A549 (cell line): ENCODE measurements around the gene CNOT6. TPM values are rescaled to one million over a fixed set of nuclear protein-coding genes. Genes with fewer than 3 reads are reported as not detected.

Source experiments
- ATAC-seq, 2 experiments: fragments of 200-7000 bp in 1 of 2; fragments of >200 bp in 1 of 2; cut with Nextera tagmentation in 1 of 2; cut with Tn5 transposase in 1 of 2; 3 replicates each; pipeline versions ENCODE4 v1.8.0 to v1.9.1; 2018 to 2020; ENCODE audit warnings: mild to moderate bottlenecking in 1 of 2, moderate library complexity in 1 of 2
- CTCF ChIA-PET: fragments of 300-600 bp; sonication (Branson Sonifier 250); formaldehyde crosslinking; extraction: SDS; loops from one replicate; lab custom pipeline; 2021; ENCODE audit warnings: antibody characterized with exemption, inconsistent platforms; lab: Yijun Ruan, JAX
- POLR2A ChIA-PET: fragments of 350-600 bp; formaldehyde crosslinking; extraction: SDS; loops from one replicate; lab custom pipeline; 2021; ENCODE audit warnings: antibody characterized with exemption, inconsistent platforms; lab: Yijun Ruan, JAX
- DNase-seq, 2 experiments: peaks; one replicate each; pipeline versions ENCODE4 v3.0.0 to v3.0.0-alpha.2; 2011 to 2016; ENCODE audit warnings: low read depth in 1 of 2, low spot score in 1 of 2
- FAIRE-seq: peaks from 2 replicates; lab custom pipeline; 2011; peaks lifted over from hg19 to GRCh38; lab: Jason Lieb, UNC
- H3K27ac ChIP-seq, 2 experiments: fragments of >200 bp; sonication (Bioruptor Twin); formaldehyde crosslinking; 3 replicates each; pipeline ENCODE4 v1.5.1; 2016 to 2017
- H3K4me1 ChIP-seq: fragments of >200 bp; sonication (Bioruptor Twin); formaldehyde crosslinking; 3 replicates; pipeline ENCODE4 v1.6.1; 2016
- H3K4me2 ChIP-seq: fragments of >200 bp; sonication (Bioruptor Twin); formaldehyde crosslinking; 3 replicates; pipeline ENCODE4 v1.6.1; 2016
- H3K4me3 ChIP-seq: fragments of >200 bp; sonication (Bioruptor Twin); formaldehyde crosslinking; 3 replicates; pipeline ENCODE4 v1.5.1; 2016
- H3K9me3 ChIP-seq: fragments of >200 bp; sonication (Bioruptor Twin); formaldehyde crosslinking; 3 replicates; pipeline ENCODE4 v1.6.1; 2016
- CBX2 ChIP-seq: fragments of 200-600 bp; sonication (generic); IDR thresholded peaks from 2 replicates; pipeline ENCODE4 v1.6.1; 2016; ENCODE audit warnings: low read depth, mild to moderate bottlenecking, borderline replicate concordance
- CBX8 ChIP-seq: fragments of 200-600 bp; sonication (generic); IDR thresholded peaks from 2 replicates; pipeline ENCODE4 v1.6.1; 2016
- CHD2 ChIP-seq: fragments of 150-350 bp; IDR thresholded peaks from 2 replicates; pipeline ENCODE4 v1.6.1; 2014; ENCODE audit warnings: low read length; ENCODE audit not compliant: partially characterized antibody
- EHMT2 ChIP-seq: fragments of 200-600 bp; sonication (generic); IDR thresholded peaks from 2 replicates; pipeline ENCODE4 v1.6.1; 2016; ENCODE audit warnings: antibody characterized with exemption, low read depth, mild to moderate bottlenecking, moderate library complexity
- HDAC2 ChIP-seq: fragments of 200-600 bp; sonication (generic); IDR thresholded peaks from 2 replicates; pipeline ENCODE4 v1.6.1; 2016
- HOXA7 ChIP-seq: fragments of 250-450 bp; sonication (Bioruptor Pico); IDR thresholded peaks from 2 replicates; pipeline ENCODE4 v1.5.0; 2020; ENCODE audit warnings: mild to moderate bottlenecking, moderate library complexity
- HOXB13 ChIP-seq: fragments of 250-450 bp; sonication (Bioruptor Pico); IDR thresholded peaks from 2 replicates; pipeline ENCODE4 v1.5.0; 2020; ENCODE audit warnings: low read depth, mild to moderate bottlenecking, moderate library complexity
- JUN ChIP-seq, 2 experiments: fragments of >200 bp; sonication (Bioruptor Twin); formaldehyde crosslinking; IDR thresholded peaks; 2 replicates in 1 of 2; 3 replicates in 1 of 2; pipeline ENCODE4 v1.6.1; 2016 to 2017
- KDM1A ChIP-seq: fragments of 200-600 bp; sonication (generic); IDR thresholded peaks from 2 replicates; pipeline ENCODE4 v1.6.1; 2016; ENCODE audit warnings: low read depth, mild to moderate bottlenecking
- NFE2L2 ChIP-seq: fragments of 150-350 bp; conservative IDR thresholded peaks from 2 replicates; pipeline ENCODE4 v1.6.1; 2014; ENCODE audit warnings: low read length
- NPAS2 ChIP-seq: fragments of 250-450 bp; sonication (Bioruptor Pico); IDR thresholded peaks from 2 replicates; pipeline ENCODE4 v1.8.0; 2022; ENCODE audit warnings: mild to moderate bottlenecking, moderate library complexity, borderline replicate concordance
- PHF8 ChIP-seq: fragments of 200-600 bp; sonication (generic); IDR thresholded peaks from 2 replicates; pipeline ENCODE4 v1.6.1; 2016; ENCODE audit warnings: low read depth, mild to moderate bottlenecking, antibody characterized with exemption, moderate library complexity, borderline replicate concordance
- RAD21 ChIP-seq, 2 experiments: fragments of >200 bp in 1 of 2; sonication (Bioruptor Twin) in 1 of 2; formaldehyde crosslinking in 1 of 2; IDR thresholded peaks in 1 of 2; conservative IDR thresholded peaks in 1 of 2; 2 replicates in 1 of 2; 3 replicates in 1 of 2; pipeline ENCODE4 v1.6.1; 2012 to 2018; ENCODE audit warnings: inconsistent platforms in 1 of 2
- RNF2 ChIP-seq: fragments of 200-600 bp; sonication (generic); IDR thresholded peaks from 2 replicates; pipeline ENCODE4 v1.6.1; 2016; ENCODE audit warnings: low read depth, mild to moderate bottlenecking, antibody characterized with exemption, moderate library complexity, borderline replicate concordance
- SMC3 ChIP-seq: fragments of >200 bp; sonication (Bioruptor Twin); formaldehyde crosslinking; IDR thresholded peaks from 3 replicates; pipeline ENCODE4 v1.6.1; 2018; ENCODE audit warnings: inconsistent platforms
- SREBF2 ChIP-seq: fragments of 450-650 bp; IDR thresholded peaks from 2 replicates; pipeline ENCODE4 v1.6.1; 2014; ENCODE audit warnings: mild to moderate bottlenecking, moderate library complexity
- TP53 ChIP-seq: fragments of 250-450 bp; sonication (Bioruptor Pico); IDR thresholded peaks from 2 replicates; pipeline ENCODE4 v1.5.0; 2021; ENCODE audit warnings: mild to moderate bottlenecking, moderate library complexity
- ZSCAN20 ChIP-seq: fragments of 250-450 bp; sonication (Bioruptor Pico); IDR thresholded peaks from 2 replicates; pipeline ENCODE4 v1.8.0; 2022; ENCODE audit warnings: mild to moderate bottlenecking, moderate library complexity
- WGBS: methylation state at CpG from one replicate; pipeline ENCODE4 v1.1.6; 2017; ENCODE audit errors: missing lambda C conversion rate; 5-methylcytosine and 5-hydroxymethylcytosine counted together
- polyA plus RNA-seq, 4 experiments: library from polyadenylated mRNA; depleted of rRNA in 3 of 4; stranded (reverse); fragments of >200 nt; fragmentation: RNase III in 1 of 4; extraction: RNeasy Plus Mini Kit Qiagen cat#74134 plus additional on column Dnase treatment in 1 of 4; gene quantifications; 2 replicates in 3 of 4; 3 replicates in 1 of 4; pipeline ENCODE4 v1.2.3, GENCODE V29; 2011 to 2017
- TF ChIP-seq, protein P1 (sequence below): fragments of 150-350 bp; IDR thresholded peaks from 2 replicates; pipeline ENCODE4 v1.6.1; 2014; ENCODE audit warnings: low read depth, mild to moderate bottlenecking, low read length
- TF ChIP-seq, protein P2 (sequence below): IDR thresholded peaks from 2 replicates; pipeline ENCODE4 v1.6.1; 2012; ENCODE audit warnings: low read depth, borderline replicate concordance
- TF ChIP-seq, protein P3 (sequence below): IDR thresholded peaks from 2 replicates; pipeline ENCODE4 v1.6.1; 2012
- TF ChIP-seq, protein P4 (sequence below): fragments of 250-450 bp; sonication (Bioruptor Pico); IDR thresholded peaks from 2 replicates; pipeline ENCODE4 v1.5.0; 2020; ENCODE audit warnings: low read depth, mild to moderate bottlenecking, moderate library complexity
- TF ChIP-seq, protein P5 (sequence below): fragments of >200 bp; sonication (Bioruptor Twin); formaldehyde crosslinking; IDR thresholded peaks from 3 replicates; pipeline ENCODE4 v1.5.1; 2016
- TF ChIP-seq, protein P6 (sequence below): fragments of >200 bp; sonication (Bioruptor Twin); formaldehyde crosslinking; IDR thresholded peaks from 3 replicates; pipeline ENCODE4 v1.6.1; 2016
- TF ChIP-seq, protein P7 (sequence below): fragments of 250-450 bp; sonication (Bioruptor Pico); IDR thresholded peaks from 2 replicates; pipeline ENCODE4 v1.5.0; 2021; ENCODE audit warnings: mild to moderate bottlenecking, moderate library complexity, borderline replicate concordance

The CNOT6 gene
- polyA plus RNA-seq, 2 of the 4 experiments (the other 2 are of a cell fraction), result 18.2 to 28.5 TPM

DNA sequence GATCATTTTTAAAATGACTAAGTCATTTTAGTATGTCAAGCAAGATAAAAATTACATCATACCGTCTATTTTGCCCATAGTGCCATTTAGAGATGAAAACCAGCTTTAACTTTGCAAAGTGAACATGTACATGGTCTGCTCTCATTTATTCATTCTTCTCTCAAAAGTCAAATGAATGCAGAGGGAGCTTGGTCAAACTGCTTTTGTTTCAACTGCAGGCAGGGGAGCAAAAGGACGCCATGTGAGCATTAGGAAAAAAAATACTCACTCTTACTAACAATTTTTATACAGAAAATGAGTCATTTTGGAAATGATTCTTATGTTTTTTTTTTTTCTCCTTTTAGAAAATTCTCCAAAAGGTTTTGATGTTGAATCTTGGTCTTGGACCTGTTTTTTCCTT lies 81.4 kb downstream of the CNOT6 start:
- WGBS, result 87% methylated on average over 2 of the region's 2 CpGs
- POLR2A ChIA-PET, result no interaction called here
- DNase-seq, result no peak
- H3K4me1 ChIP-seq, result no peaks in the 10 kb centered on the region
- no peak overlapping the region for H3K4me2 ChIP-seq
- CTCF ChIA-PET, result interaction anchor here (3.2 kb wide), 1 partner anchor 30 kb away, joined by 9 read pairs; no protein-coding TSS in a partner anchor
- H3K4me3 ChIP-seq, result no peak overlapping the region
- no peak overlapping the region for H3K27ac ChIP-seq
- no peak for FAIRE-seq
- TF ChIP-seq, protein P1, sequence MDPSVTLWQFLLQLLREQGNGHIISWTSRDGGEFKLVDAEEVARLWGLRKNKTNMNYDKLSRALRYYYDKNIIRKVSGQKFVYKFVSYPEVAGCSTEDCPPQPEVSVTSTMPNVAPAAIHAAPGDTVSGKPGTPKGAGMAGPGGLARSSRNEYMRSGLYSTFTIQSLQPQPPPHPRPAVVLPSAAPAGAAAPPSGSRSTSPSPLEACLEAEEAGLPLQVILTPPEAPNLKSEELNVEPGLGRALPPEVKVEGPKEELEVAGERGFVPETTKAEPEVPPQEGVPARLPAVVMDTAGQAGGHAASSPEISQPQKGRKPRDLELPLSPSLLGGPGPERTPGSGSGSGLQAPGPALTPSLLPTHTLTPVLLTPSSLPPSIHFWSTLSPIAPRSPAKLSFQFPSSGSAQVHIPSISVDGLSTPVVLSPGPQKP, result no peak
- TF ChIP-seq, protein P2, sequence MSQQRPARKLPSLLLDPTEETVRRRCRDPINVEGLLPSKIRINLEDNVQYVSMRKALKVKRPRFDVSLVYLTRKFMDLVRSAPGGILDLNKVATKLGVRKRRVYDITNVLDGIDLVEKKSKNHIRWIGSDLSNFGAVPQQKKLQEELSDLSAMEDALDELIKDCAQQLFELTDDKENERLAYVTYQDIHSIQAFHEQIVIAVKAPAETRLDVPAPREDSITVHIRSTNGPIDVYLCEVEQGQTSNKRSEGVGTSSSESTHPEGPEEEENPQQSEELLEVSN, result no peak
- no peak for TF ChIP-seq JUN (IDR thresholded peaks at IDR 0.05)
- no peak for TF ChIP-seq PHF8
- TF ChIP-seq, protein P3, sequence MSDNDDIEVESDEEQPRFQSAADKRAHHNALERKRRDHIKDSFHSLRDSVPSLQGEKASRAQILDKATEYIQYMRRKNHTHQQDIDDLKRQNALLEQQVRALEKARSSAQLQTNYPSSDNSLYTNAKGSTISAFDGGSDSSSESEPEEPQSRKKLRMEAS, result no peak
- no peak for TF ChIP-seq SMC3
- no peak for TF ChIP-seq CBX2
- TF ChIP-seq, protein P4, sequence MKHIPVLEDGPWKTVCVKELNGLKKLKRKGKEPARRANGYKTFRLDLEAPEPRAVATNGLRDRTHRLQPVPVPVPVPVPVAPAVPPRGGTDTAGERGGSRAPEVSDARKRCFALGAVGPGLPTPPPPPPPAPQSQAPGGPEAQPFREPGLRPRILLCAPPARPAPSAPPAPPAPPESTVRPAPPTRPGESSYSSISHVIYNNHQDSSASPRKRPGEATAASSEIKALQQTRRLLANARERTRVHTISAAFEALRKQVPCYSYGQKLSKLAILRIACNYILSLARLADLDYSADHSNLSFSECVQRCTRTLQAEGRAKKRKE, result no peak
- TF ChIP-seq NFE2L2, result no peak
- TF ChIP-seq RNF2, result no peak
- no peak for TF ChIP-seq CHD2
- TF ChIP-seq CBX8, result no peak
- TF ChIP-seq SREBF2, result no peak
- TF ChIP-seq EHMT2, result no peak
- TF ChIP-seq, protein P5, sequence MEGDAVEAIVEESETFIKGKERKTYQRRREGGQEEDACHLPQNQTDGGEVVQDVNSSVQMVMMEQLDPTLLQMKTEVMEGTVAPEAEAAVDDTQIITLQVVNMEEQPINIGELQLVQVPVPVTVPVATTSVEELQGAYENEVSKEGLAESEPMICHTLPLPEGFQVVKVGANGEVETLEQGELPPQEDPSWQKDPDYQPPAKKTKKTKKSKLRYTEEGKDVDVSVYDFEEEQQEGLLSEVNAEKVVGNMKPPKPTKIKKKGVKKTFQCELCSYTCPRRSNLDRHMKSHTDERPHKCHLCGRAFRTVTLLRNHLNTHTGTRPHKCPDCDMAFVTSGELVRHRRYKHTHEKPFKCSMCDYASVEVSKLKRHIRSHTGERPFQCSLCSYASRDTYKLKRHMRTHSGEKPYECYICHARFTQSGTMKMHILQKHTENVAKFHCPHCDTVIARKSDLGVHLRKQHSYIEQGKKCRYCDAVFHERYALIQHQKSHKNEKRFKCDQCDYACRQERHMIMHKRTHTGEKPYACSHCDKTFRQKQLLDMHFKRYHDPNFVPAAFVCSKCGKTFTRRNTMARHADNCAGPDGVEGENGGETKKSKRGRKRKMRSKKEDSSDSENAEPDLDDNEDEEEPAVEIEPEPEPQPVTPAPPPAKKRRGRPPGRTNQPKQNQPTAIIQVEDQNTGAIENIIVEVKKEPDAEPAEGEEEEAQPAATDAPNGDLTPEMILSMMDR, result no peak
- TF ChIP-seq HDAC2, result no peak
- no peak for TF ChIP-seq HOXB13 (CRISPR knock-in tag)
- H3K9me3 ChIP-seq, result no peaks in the 10 kb centered on the region
- ATAC-seq, result no peak

DNA sequence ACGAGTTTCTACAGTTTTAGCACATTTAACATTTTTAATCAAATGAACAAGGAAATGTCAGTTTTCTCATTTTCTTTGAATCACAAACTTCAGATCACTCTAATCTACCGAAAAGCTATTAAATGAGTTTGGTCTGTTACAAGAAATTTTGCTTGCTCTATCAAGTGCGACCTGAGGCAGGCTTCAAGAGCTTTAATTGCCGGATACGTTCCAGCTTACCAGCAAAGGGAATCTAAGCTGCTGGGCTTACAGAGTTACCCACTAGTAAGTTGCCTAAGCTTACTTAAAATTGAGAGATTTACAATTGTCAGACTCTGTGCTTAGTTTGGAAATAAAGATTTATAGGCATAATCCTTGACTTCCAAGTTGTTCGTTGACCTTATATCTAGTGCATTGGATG lies 86.5 kb downstream of the CNOT6 start:
- CTCF ChIA-PET, result interaction anchor here (0.8 to 1.2 kb wide), 4 partner anchors 15 to 38 kb away, joined by 3 to 4 read pairs (median 3); no protein-coding TSS in a partner anchor
- ATAC-seq, result no peak
- no peak for FAIRE-seq
- no peak for DNase-seq
- Histone ChIP-seq H3K9me3 (no peaks in the 10 kb centered on the region), H3K4me3 (no peak overlapping the region), H3K27ac (no peak overlapping the region), H3K4me1 (no peaks in the 10 kb centered on the region), H3K4me2 (no peak overlapping the region)
- POLR2A ChIA-PET, result interaction anchor here (0.7 kb wide), 1 partner anchor 618 kb away, joined by 7 read pairs; no protein-coding TSS in a partner anchor
- WGBS, result 87% methylated on average over 6 of the region's 6 CpGs
- TF ChIP-seq TP53 (CRISPR knock-in tag), result no peak
- no peak for TF ChIP-seq PHF8
- TF ChIP-seq, protein P6, sequence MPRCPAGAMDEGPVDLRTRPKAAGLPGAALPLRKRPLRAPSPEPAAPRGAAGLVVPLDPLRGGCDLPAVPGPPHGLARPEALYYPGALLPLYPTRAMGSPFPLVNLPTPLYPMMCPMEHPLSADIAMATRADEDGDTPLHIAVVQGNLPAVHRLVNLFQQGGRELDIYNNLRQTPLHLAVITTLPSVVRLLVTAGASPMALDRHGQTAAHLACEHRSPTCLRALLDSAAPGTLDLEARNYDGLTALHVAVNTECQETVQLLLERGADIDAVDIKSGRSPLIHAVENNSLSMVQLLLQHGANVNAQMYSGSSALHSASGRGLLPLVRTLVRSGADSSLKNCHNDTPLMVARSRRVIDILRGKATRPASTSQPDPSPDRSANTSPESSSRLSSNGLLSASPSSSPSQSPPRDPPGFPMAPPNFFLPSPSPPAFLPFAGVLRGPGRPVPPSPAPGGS, result no peak
- TF ChIP-seq HOXA7, result no peak
- no peak for TF ChIP-seq NPAS2 (CRISPR knock-in tag)
- TF ChIP-seq JUN (IDR thresholded peaks at IDR 0.05), result no peak
- TF ChIP-seq KDM1A, result no peak
- TF ChIP-seq, protein P7, sequence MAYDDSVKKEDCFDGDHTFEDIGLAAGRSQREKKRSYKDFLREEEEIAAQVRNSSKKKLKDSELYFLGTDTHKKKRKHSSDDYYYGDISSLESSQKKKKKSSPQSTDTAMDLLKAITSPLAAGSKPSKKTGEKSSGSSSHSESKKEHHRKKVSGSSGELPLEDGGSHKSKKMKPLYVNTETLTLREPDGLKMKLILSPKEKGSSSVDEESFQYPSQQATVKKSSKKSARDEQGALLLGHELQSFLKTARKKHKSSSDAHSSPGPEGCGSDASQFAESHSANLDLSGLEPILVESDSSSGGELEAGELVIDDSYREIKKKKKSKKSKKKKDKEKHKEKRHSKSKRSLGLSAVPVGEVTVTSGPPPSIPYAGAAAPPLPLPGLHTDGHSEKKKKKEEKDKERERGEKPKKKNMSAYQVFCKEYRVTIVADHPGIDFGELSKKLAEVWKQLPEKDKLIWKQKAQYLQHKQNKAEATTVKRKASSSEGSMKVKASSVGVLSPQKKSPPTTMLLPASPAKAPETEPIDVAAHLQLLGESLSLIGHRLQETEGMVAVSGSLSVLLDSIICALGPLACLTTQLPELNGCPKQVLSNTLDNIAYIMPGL, result no peak
- TF ChIP-seq ZSCAN20 (CRISPR knock-in tag), result no peak
- TF ChIP-seq RAD21 (conservative IDR thresholded peaks at IDR 0.05 in 1 of 2, IDR thresholded peaks at IDR 0.05 in 1 of 2), result no peak
- TF ChIP-seq SREBF2, result no peak
